ENCODE data around the gene LRRK1. TPM values are rescaled to one million over a fixed set of nuclear protein-coding genes. Genes with fewer than 3 reads are reported as not detected.
A peak's percentile ranks its signal among the peaks of the same experiment; 100 is the strongest.

Gene LRRK1
- total and polyA plus RNA-seq, 2 of the 13 experiments (the other 11 are each of a cell fraction or from before 2014, with no cell fraction given): 0.13 to 1.2 TPM

DNA sequence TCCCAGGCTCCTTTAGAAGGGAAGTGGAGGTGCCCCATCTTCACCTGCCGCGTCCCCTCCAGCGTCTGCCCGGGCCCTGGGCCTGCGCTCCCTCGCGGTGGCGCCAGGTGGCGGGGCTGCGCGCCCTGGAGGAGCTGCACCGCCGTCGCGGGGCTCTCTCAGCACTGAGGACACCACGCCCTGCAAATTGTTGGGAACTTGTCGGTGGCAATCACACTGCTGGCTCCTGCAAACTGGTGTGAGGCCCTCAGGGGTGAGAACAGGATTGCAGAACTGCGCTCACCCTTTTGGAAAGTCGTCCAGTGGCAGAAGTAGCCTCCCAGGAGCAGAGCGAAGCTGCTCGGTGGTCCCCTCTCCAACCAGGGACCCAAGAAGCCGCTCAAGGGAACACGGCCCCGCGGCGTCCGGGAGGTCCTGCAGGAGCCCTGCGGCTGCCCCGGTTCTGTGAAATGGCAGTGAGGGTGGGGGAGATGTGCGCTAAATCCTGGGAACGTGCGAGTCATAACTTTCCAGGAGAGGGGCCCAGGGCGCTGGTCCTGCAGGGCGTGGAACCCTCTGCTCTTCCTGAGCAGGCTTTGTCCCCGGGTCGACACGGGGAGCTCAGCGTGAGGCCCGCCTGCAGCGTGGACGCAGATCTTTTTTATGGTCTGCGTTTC is 995 bp upstream of the LRRK1 start (continued):
- TF ChIP-seq STAG1 (CRISPR knock-in tag; IDR thresholded peaks at IDR 0.05) (peak; percentile 73), MYC (CRISPR knock-in tag; IDR thresholded peaks at IDR 0.05; ENCODE audit: borderline replicate concordance) (peak; percentile 29; the same call in 1 of the 2 replicates), KDM2A (CRISPR knock-in tag; IDR thresholded peaks at IDR 0.05; ENCODE audit: borderline replicate concordance, low read depth) (peak; percentile 69; the same call in 1 of the 2 replicates), SMC3 (IDR thresholded peaks at IDR 0.05; ENCODE audit: low read length) (peak; percentile 21; the same call in 1 of the 2 replicates), ZNF607 (CRISPR knock-in tag; IDR thresholded peaks at IDR 0.05; ENCODE audit: borderline replicate concordance) (0 out of 2 replicates have a peak, but pooled peaks have one; percentile 32), ZKSCAN1 (IDR thresholded peaks at IDR 0.05; ENCODE audit: low read length) (no peak), ERF (CRISPR knock-in tag; IDR thresholded peaks at IDR 0.05) (no peak), EZH2 (conservative IDR thresholded peaks at IDR 0.05; ENCODE audit: low read depth, low read length) (peak; percentile 48; the same call in 1 of the 2 replicates), MXI1 (IDR thresholded peaks at IDR 0.05; ENCODE audit: borderline replicate concordance, low read depth, low read length) (0 out of 3 replicates have a peak, but pooled peaks have one; percentile 19), ZNF510 (CRISPR knock-in tag; IDR thresholded peaks at IDR 0.05; ENCODE audit: low read depth) (no peak)
- TF ChIP-seq, protein P1, sequence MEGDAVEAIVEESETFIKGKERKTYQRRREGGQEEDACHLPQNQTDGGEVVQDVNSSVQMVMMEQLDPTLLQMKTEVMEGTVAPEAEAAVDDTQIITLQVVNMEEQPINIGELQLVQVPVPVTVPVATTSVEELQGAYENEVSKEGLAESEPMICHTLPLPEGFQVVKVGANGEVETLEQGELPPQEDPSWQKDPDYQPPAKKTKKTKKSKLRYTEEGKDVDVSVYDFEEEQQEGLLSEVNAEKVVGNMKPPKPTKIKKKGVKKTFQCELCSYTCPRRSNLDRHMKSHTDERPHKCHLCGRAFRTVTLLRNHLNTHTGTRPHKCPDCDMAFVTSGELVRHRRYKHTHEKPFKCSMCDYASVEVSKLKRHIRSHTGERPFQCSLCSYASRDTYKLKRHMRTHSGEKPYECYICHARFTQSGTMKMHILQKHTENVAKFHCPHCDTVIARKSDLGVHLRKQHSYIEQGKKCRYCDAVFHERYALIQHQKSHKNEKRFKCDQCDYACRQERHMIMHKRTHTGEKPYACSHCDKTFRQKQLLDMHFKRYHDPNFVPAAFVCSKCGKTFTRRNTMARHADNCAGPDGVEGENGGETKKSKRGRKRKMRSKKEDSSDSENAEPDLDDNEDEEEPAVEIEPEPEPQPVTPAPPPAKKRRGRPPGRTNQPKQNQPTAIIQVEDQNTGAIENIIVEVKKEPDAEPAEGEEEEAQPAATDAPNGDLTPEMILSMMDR (CRISPR knock-in tag; IDR thresholded peaks at IDR 0.05): peak; percentile 86
- TF ChIP-seq, protein P2, sequence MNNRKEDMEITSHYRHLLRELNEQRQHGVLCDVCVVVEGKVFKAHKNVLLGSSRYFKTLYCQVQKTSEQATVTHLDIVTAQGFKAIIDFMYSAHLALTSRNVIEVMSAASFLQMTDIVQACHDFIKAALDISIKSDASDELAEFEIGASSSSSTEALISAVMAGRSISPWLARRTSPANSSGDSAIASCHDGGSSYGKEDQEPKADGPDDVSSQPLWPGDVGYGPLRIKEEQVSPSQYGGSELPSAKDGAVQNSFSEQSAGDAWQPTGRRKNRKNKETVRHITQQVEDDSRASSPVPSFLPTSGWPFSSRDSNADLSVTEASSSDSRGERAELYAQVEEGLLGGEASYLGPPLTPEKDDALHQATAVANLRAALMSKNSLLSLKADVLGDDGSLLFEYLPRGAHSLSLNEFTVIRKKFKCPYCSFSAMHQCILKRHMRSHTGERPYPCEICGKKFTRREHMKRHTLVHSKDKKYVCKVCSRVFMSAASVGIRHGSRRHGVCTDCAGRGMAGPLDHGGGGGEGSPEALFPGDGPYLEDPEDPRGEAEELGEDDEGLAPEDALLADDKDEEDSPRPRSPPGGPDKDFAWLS (CRISPR knock-in tag; IDR thresholded peaks at IDR 0.05; ENCODE audit: borderline replicate concordance): no peak
- TF ChIP-seq, protein P3, sequence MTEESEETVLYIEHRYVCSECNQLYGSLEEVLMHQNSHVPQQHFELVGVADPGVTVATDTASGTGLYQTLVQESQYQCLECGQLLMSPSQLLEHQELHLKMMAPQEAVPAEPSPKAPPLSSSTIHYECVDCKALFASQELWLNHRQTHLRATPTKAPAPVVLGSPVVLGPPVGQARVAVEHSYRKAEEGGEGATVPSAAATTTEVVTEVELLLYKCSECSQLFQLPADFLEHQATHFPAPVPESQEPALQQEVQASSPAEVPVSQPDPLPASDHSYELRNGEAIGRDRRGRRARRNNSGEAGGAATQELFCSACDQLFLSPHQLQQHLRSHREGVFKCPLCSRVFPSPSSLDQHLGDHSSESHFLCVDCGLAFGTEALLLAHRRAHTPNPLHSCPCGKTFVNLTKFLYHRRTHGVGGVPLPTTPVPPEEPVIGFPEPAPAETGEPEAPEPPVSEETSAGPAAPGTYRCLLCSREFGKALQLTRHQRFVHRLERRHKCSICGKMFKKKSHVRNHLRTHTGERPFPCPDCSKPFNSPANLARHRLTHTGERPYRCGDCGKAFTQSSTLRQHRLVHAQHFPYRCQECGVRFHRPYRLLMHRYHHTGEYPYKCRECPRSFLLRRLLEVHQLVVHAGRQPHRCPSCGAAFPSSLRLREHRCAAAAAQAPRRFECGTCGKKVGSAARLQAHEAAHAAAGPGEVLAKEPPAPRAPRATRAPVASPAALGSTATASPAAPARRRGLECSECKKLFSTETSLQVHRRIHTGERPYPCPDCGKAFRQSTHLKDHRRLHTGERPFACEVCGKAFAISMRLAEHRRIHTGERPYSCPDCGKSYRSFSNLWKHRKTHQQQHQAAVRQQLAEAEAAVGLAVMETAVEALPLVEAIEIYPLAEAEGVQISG (CRISPR knock-in tag; IDR thresholded peaks at IDR 0.05): 0 out of 2 replicates have a peak, but pooled peaks have one; percentile 23
- TF ChIP-seq, protein P4, sequence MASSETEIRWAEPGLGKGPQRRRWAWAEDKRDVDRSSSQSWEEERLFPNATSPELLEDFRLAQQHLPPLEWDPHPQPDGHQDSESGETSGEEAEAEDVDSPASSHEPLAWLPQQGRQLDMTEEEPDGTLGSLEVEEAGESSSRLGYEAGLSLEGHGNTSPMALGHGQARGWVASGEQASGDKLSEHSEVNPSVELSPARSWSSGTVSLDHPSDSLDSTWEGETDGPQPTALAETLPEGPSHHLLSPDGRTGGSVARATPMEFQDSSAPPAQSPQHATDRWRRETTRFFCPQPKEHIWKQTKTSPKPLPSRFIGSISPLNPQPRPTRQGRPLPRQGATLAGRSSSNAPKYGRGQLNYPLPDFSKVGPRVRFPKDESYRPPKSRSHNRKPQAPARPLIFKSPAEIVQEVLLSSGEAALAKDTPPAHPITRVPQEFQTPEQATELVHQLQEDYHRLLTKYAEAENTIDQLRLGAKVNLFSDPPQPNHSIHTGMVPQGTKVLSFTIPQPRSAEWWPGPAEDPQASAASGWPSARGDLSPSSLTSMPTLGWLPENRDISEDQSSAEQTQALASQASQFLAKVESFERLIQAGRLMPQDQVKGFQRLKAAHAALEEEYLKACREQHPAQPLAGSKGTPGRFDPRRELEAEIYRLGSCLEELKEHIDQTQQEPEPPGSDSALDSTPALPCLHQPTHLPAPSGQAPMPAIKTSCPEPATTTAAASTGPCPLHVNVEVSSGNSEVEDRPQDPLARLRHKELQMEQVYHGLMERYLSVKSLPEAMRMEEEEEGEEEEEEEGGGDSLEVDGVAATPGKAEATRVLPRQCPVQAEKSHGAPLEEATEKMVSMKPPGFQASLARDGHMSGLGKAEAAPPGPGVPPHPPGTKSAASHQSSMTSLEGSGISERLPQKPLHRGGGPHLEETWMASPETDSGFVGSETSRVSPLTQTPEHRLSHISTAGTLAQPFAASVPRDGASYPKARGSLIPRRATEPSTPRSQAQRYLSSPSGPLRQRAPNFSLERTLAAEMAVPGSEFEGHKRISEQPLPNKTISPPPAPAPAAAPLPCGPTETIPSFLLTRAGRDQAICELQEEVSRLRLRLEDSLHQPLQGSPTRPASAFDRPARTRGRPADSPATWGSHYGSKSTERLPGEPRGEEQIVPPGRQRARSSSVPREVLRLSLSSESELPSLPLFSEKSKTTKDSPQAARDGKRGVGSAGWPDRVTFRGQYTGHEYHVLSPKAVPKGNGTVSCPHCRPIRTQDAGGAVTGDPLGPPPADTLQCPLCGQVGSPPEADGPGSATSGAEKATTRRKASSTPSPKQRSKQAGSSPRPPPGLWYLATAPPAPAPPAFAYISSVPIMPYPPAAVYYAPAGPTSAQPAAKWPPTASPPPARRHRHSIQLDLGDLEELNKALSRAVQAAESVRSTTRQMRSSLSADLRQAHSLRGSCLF (CRISPR knock-in tag; IDR thresholded peaks at IDR 0.05; ENCODE audit: borderline replicate concordance): no peak
- TF ChIP-seq, protein P5, sequence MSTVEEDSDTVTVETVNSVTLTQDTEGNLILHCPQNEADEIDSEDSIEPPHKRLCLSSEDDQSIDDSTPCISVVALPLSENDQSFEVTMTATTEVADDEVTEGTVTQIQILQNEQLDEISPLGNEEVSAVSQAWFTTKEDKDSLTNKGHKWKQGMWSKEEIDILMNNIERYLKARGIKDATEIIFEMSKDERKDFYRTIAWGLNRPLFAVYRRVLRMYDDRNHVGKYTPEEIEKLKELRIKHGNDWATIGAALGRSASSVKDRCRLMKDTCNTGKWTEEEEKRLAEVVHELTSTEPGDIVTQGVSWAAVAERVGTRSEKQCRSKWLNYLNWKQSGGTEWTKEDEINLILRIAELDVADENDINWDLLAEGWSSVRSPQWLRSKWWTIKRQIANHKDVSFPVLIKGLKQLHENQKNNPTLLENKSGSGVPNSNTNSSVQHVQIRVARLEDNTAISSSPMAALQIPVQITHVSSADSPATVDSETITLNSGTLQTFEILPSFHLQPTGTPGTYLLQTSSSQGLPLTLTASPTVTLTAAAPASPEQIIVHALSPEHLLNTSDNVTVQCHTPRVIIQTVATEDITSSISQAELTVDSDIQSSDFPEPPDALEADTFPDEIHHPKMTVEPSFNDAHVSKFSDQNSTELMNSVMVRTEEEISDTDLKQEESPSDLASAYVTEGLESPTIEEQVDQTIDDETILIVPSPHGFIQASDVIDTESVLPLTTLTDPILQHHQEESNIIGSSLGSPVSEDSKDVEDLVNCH (CRISPR knock-in tag; IDR thresholded peaks at IDR 0.05): no peak
